A549 treated with CpdA at 1 μM for 4 hours (cell line): ENCODE results near the gene NCK1. TPM values are rescaled to one million over a fixed set of nuclear protein-coding genes. Genes with fewer than 3 reads are reported as not detected.

ENCODE experiments used
- total RNA-seq: library from RNA; stranded (reverse); fragments of 200-300 nt; extraction: Qiagen RNA extraction; gene quantifications from 5 replicates; pipeline ENCODE4 v1.2.3, GENCODE V29; 2022; ENCODE audit warnings: low read depth

Gene NCK1
- total RNA-seq, result 25.4 to 30.5 TPM (median 29.1 TPM) in 5 replicates

DNA sequence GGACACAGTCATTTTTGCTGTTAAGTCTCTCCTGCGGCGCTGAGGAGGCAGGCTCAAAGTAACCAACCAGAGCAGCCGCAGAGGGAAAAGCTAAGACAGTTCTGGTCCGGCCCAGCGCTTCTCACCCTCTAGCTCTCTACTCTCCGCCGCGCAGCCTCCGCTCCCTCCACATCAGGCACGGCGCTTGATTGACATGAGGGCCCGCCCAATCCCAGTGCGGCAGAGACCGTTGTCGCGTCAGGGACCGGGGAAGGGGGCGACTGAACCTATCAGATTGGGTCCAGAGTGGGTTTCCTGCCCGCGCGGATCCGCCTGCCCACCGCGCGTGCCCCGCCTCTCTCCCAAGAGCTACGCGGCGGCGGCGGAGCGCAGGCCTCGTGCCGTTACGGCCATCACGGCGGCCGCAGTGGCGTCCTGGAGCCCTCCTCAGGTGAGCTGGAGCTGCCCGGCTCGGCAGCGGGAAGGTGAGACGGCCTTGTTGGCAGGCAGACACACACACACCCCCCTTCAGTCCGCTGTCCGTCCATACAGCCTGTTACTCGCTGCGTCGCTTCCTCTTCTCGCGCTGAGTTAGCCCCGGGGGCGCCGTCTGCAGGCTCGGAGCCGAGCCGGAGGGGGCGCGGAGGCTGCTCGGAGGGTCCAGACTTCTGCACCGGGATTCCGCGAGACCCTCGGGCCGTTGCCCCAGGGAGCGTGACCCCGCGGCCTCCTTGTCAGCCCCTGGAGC, at the start of gene NCK1:
TSS of gene NCK1 (plus strand) at position 319 of the 727 bp plus-strand sequence. CDS start 65,794 bp downstream, outside the sequence.

DNA sequence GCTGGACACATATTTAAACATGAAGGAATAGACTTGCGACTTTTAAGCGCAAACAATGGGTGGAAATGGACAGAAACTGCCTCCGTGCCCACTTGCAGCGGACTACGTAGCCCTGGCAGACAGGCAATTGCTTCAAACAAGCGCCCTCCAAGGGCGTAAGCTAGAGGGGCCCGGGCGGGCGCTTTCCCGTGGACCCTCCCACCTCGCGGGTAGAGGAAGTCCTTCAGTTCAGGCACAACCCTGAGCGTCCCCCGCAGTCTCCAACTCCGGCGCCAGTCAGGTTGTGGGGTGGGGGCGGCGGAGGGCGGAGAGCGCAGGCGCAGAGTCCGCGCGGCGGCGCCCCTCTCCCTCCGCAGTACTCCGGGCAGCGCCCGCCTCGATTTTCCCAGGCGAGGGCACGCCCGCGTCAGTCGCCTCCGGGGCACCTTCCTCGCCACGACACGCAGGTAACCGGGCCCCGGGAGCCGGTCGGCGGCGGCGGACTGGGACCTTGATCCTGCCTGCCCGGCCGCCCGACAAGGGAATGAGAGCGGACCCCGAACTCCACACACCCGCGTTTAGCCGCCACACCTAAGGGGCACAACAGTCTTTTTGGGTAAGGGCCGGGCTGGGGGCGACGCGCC, 43.1 kb upstream of the NCK1 start, which contains the start of gene SLC35G2:
TSS of gene SLC35G2 (plus strand) at position 358 of the 623 bp plus-strand sequence. CDS start 35,335 bp downstream, outside the sequence.

DNA sequence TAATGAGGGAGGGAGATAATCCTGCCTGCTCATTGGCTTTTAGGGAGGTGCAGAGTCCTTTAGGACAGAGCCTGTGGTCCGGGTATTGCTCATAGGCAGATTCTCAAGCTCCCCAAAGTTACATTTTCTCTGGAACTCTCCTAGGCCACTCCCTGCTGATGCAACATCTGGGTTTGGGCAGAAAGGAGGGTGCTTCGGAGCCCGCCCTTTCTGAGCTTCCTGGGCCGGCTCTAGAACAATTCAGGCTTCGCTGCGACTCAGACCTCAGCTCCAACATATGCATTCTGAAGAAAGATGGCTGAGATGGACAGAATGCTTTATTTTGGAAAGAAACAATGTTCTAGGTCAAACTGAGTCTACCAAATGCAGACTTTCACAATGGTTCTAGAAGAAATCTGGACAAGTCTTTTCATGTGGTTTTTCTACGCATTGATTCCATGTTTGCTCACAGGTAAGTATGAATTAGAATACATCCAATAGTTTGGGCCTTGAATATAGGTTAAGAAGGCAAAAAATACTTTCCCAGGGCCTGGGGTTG, 95.8 kb downstream of the NCK1 start, which contains the start of gene IL20RB:
TSS of gene IL20RB (plus strand) at position 233 of the 538 bp plus-strand sequence. CDS start at position 364, 131 bp downstream.

Other genes starting within 250 kb of the NCK1 start
- gene STAG1, start 109.8 kb upstream of the NCK1 start, total RNA-seq, result 8.8 to 12.1 TPM (median 10.0 TPM) in 5 replicates
- 24.5 to 30.2 TPM (median 28.8 TPM) in 5 replicates for gene SLC35G2, start 43.1 kb upstream of the NCK1 start, total RNA-seq
- gene IL20RB, start 95.8 kb downstream of the NCK1 start, total RNA-seq, result 0.94 to 1.3 TPM (median 1.0 TPM) in 5 replicates